Activated naive CD4-positive, alpha-beta T cell treated with anti-CD3 and anti-CD28 coated beads, Interleukin-2, amount 10 ng/mL, durations not matched to agents 7 days and 5 days (primary cell): ENCODE data around the gene TRMT10B.
"Not testable (repeated sequence)": the region's sequence is repeated elsewhere in the genome, so short reads cannot be mapped to it uniquely, and the experiment has no call there.

ENCODE experiments used
- CTCF ChIA-PET: fragments of 350-600 bp; sonication (Branson Sonifier 250); formaldehyde crosslinking; loops from one replicate; lab custom pipeline; 2021; ENCODE audit warnings: antibody characterized with exemption; lab: Charles Lee
- DNase-seq: peaks from one replicate; pipeline ENCODE4 v3.0.0-alpha.2; 2020
- H3K27ac Mint-ChIP-seq: one replicate; pipeline ENCODE4 v1.8.0; 2021; ENCODE audit warnings: mild to moderate bottlenecking, moderate library complexity, mixed read lengths
- H3K27me3 Mint-ChIP-seq: one replicate; pipeline ENCODE4 v1.8.0; 2021; ENCODE audit warnings: mild to moderate bottlenecking, mixed read lengths
- H3K36me3 Mint-ChIP-seq: one replicate; pipeline ENCODE4 v1.8.0; 2021; ENCODE audit warnings: mixed read lengths
- H3K4me1 Mint-ChIP-seq: one replicate; pipeline ENCODE4 v1.8.0; 2021; ENCODE audit warnings: mixed read lengths
- H3K4me3 Mint-ChIP-seq: one replicate; pipeline ENCODE4 v1.8.0; 2021; ENCODE audit warnings: mild to moderate bottlenecking, moderate library complexity, mixed read lengths
- H3K9me3 Mint-ChIP-seq: one replicate; pipeline ENCODE4 v1.8.0; 2021; ENCODE audit warnings: mixed read lengths

TRMT10B gene

GRCh38 chr9:37765263-37765662 lies 11.7 kb downstream of the TRMT10B start:
- H3K27me3 Mint-ChIP-seq, H3K4me3 Mint-ChIP-seq, DNase-seq, H3K9me3 Mint-ChIP-seq, H3K4me1 Mint-ChIP-seq, CTCF ChIA-PET, H3K27ac Mint-ChIP-seq: not testable (repeated sequence)
- H3K36me3 Mint-ChIP-seq = peaks cover 46% of the 10 kb centered on the region

DNA sequence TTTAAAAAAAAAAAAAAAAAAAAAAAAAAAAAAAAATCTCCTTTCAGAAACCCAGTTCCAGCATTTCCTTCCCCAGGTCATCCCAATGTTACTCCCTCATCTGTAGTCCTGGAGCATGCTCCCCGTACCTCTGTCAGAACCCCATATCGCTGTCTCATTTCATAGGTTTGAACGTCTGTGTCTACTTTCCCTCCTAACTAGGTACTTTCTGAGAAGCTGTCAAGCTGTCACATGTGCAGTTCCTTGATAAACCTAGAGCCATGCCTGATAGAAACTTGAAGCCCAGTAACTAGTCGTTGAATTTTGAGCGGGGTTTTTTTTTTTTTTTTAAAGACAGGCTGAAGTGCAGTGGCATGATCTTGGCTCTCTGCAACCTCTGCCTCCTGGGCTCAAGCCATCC lies 15.7 kb downstream of the TRMT10B start:
- Mint-ChIP-seq H3K4me1 (no peaks in the 10 kb centered on the region), H3K4me3 (no peak overlapping the region), H3K36me3 (peaks cover 55% of the 10 kb centered on the region), H3K27ac (no peak overlapping the region), H3K9me3 (no peaks in the 10 kb centered on the region), H3K27me3 (no peaks in the 10 kb centered on the region)
- DNase-seq = no peak
- CTCF ChIA-PET = no interaction called here

DNA sequence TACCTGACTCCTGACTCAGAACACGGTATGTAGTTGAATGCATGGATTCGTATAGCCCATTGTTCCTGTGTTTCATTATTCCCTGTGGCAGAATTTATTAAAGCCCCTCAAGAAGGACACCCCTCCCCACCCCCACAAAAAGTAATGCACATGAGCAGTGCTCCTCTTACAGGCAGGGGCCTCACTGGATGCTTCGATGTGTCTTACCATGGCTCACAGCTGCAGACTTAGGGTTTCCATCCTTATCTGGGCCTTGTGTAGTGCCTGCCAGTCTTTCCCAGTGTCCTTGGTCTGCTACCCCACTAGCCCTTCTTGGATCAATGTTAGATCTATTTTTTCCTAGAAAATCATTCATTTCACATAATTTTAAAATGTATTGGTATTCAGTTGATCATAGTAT lies 16.4 kb downstream of the TRMT10B start:
- CTCF ChIA-PET = no interaction called here
- Mint-ChIP-seq H3K27me3 (no peaks in the 10 kb centered on the region), H3K9me3 (no peaks in the 10 kb centered on the region), H3K4me3 (no peak overlapping the region), H3K36me3 (peaks cover 58% of the 10 kb centered on the region), H3K27ac (peak overlapping the region; percentile 17), H3K4me1 (no peaks in the 10 kb centered on the region)
- no peak for DNase-seq

- no peaks in the 10 kb centered on the region for H3K9me3 Mint-ChIP-seq
- no peak overlapping the region for H3K27ac Mint-ChIP-seq
- CTCF ChIA-PET = no interaction called here
- DNase-seq = no peak
- no peaks in the 10 kb centered on the region for H3K27me3 Mint-ChIP-seq
- H3K36me3 Mint-ChIP-seq = peaks cover 55% of the 10 kb centered on the region
- peaks cover under 1% of the 10 kb centered on the region for H3K4me1 Mint-ChIP-seq
- H3K4me3 Mint-ChIP-seq = no peak overlapping the region
Measured at GRCh38 chr9:37775216-37775919, 21.8 kb downstream of the TRMT10B start.

- CTCF ChIA-PET = no interaction called here
- no peak overlapping the region for H3K27ac Mint-ChIP-seq
- no peaks in the 10 kb centered on the region for H3K9me3 Mint-ChIP-seq
- no peak for DNase-seq
- H3K4me1 Mint-ChIP-seq = peaks cover 8% of the 10 kb centered on the region
- no peak overlapping the region for H3K4me3 Mint-ChIP-seq
- H3K27me3 Mint-ChIP-seq = no peaks in the 10 kb centered on the region
- H3K36me3 Mint-ChIP-seq = peaks cover 56% of the 10 kb centered on the region
Measured at GRCh38 chr9:37776328-37776727, 22.7 kb downstream of the TRMT10B start.

GRCh38 chr9:37778534-37778933 lies 24.9 kb downstream of the TRMT10B start:
- peaks cover 67% of the 10 kb centered on the region for H3K36me3 Mint-ChIP-seq
- no peak overlapping the region for H3K4me3 Mint-ChIP-seq
- H3K27me3 Mint-ChIP-seq = no peaks in the 10 kb centered on the region
- H3K27ac Mint-ChIP-seq = peak overlapping the region; percentile 25
- H3K4me1 Mint-ChIP-seq = peaks cover 28% of the 10 kb centered on the region
- no peak for DNase-seq
- H3K9me3 Mint-ChIP-seq = no peaks in the 10 kb centered on the region
- CTCF ChIA-PET = no interaction called here

DNA sequence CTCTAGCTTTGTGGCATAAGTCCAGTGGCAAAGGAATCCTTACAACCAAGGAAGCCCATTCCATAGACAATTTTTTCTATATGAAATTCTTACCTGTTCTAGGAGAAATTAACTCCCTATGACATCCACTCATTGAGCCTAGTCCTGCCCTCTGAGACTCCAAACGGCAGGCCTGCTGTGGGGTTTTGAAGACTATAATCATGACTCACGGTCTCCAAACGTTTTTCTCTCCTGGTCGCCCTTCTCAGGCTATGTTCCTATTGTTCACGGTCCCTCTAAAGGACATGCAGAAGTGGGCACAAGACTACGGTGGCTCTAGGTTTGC lies 30.6 kb downstream of the TRMT10B start:
- peaks cover 39% of the 10 kb centered on the region for H3K36me3 Mint-ChIP-seq
- CTCF ChIA-PET = no interaction called here
- no peaks in the 10 kb centered on the region for H3K9me3 Mint-ChIP-seq
- H3K4me1 Mint-ChIP-seq = peaks cover 52% of the 10 kb centered on the region
- peak overlapping the region; percentile 98 for H3K4me3 Mint-ChIP-seq
- peaks cover 5% of the 10 kb centered on the region for H3K27me3 Mint-ChIP-seq
- peak overlapping the region; percentile 96 for H3K27ac Mint-ChIP-seq
- DNase-seq = no peak

DNA sequence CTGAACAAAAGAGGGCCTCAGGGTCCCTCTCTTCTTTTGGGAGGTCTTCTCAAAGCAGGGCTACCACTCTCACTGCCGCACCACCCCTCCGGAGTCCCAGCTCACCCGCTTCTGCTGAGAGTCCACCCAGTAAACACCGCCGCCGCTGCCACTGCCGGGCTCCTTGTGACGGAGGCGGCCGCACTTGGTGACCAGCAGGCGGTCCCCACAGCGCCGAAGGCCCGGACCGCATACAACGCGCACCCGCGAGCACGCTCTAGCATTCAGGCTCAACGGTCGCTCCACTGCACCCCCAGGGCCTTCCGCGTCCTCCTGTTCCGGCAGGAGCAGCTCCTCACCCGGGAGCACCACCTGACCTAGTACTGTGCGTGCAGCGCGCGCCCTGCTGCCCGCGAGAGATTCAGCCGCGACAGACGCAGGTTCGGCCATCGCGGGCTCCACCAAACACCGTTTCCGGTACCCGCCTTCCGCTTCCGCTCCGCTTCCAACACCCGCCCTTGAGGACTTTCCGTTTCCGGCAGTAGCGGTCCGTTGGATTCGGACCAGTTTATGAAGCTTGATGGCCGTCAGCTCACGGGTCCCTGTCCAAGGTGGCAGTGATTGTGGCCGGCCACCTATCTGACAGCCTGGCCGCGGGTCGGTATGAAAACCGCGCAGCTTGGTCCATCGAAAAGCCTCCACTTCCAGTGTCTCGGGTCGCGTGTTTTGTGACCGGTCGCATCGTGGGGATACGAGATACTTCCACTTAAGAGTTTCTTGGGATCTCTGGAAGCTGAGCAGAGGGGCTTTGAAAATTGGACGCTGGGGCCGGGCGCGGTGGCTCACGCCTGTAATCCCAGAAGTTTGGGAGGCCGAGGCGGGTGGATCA lies 31.2 kb downstream of the TRMT10B start, which contains the start of gene EXOSC3:
Gene EXOSC3 (minus strand): TSS at position 449 of the 868 bp plus-strand sequence. CDS start 20 bp downstream, at position 429.
- Mint-ChIP-seq H3K9me3 (no peaks in the 10 kb centered on the region), H3K4me3 (peak within 1 kb of the TSS; percentile 98), H3K27ac (peak within 1 kb of the TSS; percentile 96), H3K36me3 (peaks cover 39% of the 10 kb centered on the region), H3K27me3 (peaks cover 5% of the 10 kb centered on the region), H3K4me1 (peaks cover 52% of the 10 kb centered on the region)
- peak; percentile 94 for DNase-seq
- CTCF ChIA-PET = interaction anchor here (0.8 to 1.1 kb wide), 4 partner anchors 13 to 118 kb away, joined by 3 read pairs; no protein-coding TSS in a partner anchor

- H3K9me3 Mint-ChIP-seq = no peaks in the 10 kb centered on the region
- H3K4me3 Mint-ChIP-seq = no peak overlapping the region
- DNase-seq = peak; percentile 26
- H3K36me3 Mint-ChIP-seq = peaks cover 19% of the 10 kb centered on the region
- H3K4me1 Mint-ChIP-seq = peaks cover 40% of the 10 kb centered on the region
- CTCF ChIA-PET = no interaction called here
- H3K27ac Mint-ChIP-seq = no peak overlapping the region
- peaks cover 5% of the 10 kb centered on the region for H3K27me3 Mint-ChIP-seq
Measured at GRCh38 chr9:37787059-37787458, 33.5 kb downstream of the TRMT10B start.

- no peak for DNase-seq
- H3K36me3 Mint-ChIP-seq = peaks cover 8% of the 10 kb centered on the region
- CTCF ChIA-PET = no interaction called here
- no peak overlapping the region for H3K4me3 Mint-ChIP-seq
- peaks cover 28% of the 10 kb centered on the region for H3K4me1 Mint-ChIP-seq
- no peaks in the 10 kb centered on the region for H3K9me3 Mint-ChIP-seq
- H3K27me3 Mint-ChIP-seq = peaks cover 5% of the 10 kb centered on the region
- no peak overlapping the region for H3K27ac Mint-ChIP-seq
Measured at GRCh38 chr9:37788332-37788731, 34.7 kb downstream of the TRMT10B start.

GRCh38 chr9:37790096-37790495 lies 36.5 kb downstream of the TRMT10B start:
- no peak for DNase-seq
- Mint-ChIP-seq H3K27me3 (peaks cover 6% of the 10 kb centered on the region), H3K4me1 (peaks cover 13% of the 10 kb centered on the region), H3K27ac (no peak overlapping the region), H3K9me3 (no peaks in the 10 kb centered on the region), H3K4me3 (no peak overlapping the region), H3K36me3 (no peaks in the 10 kb centered on the region)
- CTCF ChIA-PET = interaction anchor here (0.8 kb wide), 1 partner anchor 11 kb away, joined by 3 read pairs; the partner anchor contains the start of gene DCAF10

DNA sequence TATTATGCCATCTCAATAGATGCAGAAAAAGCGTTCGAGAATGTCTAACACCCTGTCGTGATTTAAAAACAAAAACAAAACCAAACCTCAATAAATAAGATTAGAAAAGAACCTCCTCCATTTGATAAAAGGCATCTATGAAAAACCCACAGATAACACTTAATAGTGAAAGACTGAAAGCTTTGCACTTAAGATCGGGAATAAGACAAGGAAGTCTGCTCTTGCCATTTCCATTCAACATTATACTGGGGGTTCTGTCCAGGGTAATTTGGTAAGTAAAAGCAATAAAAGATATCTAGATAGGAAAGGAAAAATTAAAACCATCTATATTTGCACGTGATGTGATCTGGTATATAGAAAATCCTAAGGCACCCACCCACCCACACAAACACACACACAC lies 38.5 kb downstream of the TRMT10B start:
- peaks cover 13% of the 10 kb centered on the region for H3K27me3 Mint-ChIP-seq
- peaks cover 5% of the 10 kb centered on the region for H3K4me1 Mint-ChIP-seq
- no peak overlapping the region for H3K4me3 Mint-ChIP-seq
- no peak overlapping the region for H3K27ac Mint-ChIP-seq
- no peak for DNase-seq
- H3K36me3 Mint-ChIP-seq = no peaks in the 10 kb centered on the region
- no peaks in the 10 kb centered on the region for H3K9me3 Mint-ChIP-seq
- CTCF ChIA-PET = no interaction called here

DNA sequence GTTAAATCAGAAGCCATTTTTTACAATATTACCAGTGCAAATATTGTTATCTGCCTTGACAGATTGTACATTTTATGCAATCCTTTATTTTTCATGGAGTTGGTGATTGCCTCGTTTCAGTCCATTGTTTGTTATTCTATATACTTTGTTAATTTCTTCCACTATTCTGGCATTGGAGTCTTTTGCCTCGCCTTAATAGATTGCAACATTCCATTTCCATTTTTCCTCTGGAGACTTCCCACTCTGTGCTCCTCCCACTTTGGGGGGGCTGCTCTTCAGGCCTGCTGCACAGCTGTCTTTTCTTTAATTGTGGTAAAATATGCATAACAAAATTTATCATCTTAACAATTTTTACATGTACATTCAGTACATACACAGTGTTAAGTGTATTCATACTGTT lies 42.6 kb downstream of the TRMT10B start:
- peaks cover 2% of the 10 kb centered on the region for H3K36me3 Mint-ChIP-seq
- CTCF ChIA-PET = no interaction called here

DNA sequence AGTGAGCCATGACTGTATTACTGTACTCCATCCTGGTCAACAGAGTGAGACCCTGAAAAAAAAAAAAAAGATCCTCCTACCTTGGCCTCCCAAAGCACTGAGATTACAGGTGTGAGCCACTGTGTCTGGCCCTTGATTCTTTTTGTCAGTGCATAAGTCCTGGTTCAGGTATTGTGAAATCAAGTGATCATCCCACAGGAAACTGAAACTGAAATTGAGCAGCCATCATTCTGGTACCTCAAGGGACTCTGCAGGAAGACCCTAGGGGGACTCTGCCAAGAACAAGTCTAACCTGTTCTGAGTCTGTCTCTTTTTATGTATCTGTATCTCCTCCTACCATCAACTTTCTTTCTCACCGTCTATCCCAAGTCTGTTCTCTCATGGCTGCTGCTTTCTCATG lies 45.1 kb downstream of the TRMT10B start:
- Mint-ChIP-seq H3K4me3 (peak overlapping the region; percentile 19), H3K4me1 (peaks cover 43% of the 10 kb centered on the region)
- CTCF ChIA-PET = no interaction called here

More for the DNA sequence above, 42.6 kb downstream of the TRMT10B start:
- Mint-ChIP-seq H3K9me3 (no peaks in the 10 kb centered on the region), H3K4me3 (no peak overlapping the region), H3K27me3 (peaks cover 9% of the 10 kb centered on the region), H3K27ac (no peak overlapping the region), H3K4me1 (peaks cover 26% of the 10 kb centered on the region)
- DNase-seq = no peak

More for the DNA sequence above, 45.1 kb downstream of the TRMT10B start:
- H3K27ac Mint-ChIP-seq = no peak overlapping the region
- H3K27me3 Mint-ChIP-seq = peaks cover 9% of the 10 kb centered on the region
- no peaks in the 10 kb centered on the region for H3K9me3 Mint-ChIP-seq
- peaks cover 2% of the 10 kb centered on the region for H3K36me3 Mint-ChIP-seq
- no peak for DNase-seq
